WTC11 (cell line): Measurements from ENCODE around the gene HGS. TPM values are rescaled to one million over a fixed set of nuclear protein-coding genes. Genes with fewer than 3 reads are reported as not detected.
"Not testable (repeated sequence)": the region's sequence is repeated elsewhere in the genome, so short reads cannot be mapped to it uniquely, and the experiment has no call there.

Source experiments
- ATAC-seq: fragments of 200-7000 bp; cut with Tn5 transposase; 2 replicates; pipeline ENCODE4 v1.10.0; 2021; ENCODE audit warnings: mild to moderate bottlenecking, moderate library complexity
- CTCF ChIA-PET: fragments of 300-600 bp; sonication (Branson Sonifier 250); formaldehyde crosslinking; loops from one replicate; lab custom pipeline; 2021; ENCODE audit warnings: antibody characterized with exemption; lab: Charles Lee
- POLR2A ChIA-PET: fragments of 350-600 bp; sonication (Branson Sonifier 250); formaldehyde crosslinking; loops from one replicate; lab custom pipeline; 2021; ENCODE audit warnings: antibody characterized with exemption; lab: Charles Lee
- DNase-seq: peaks from one replicate; pipeline ENCODE4 v3.0.0; 2021; ENCODE audit warnings: low spot score
- H3K27ac Mint-ChIP-seq: 2 replicates; pipeline ENCODE4 v1.8.0; 2021; ENCODE audit warnings: mixed read lengths
- H3K27me3 Mint-ChIP-seq: 2 replicates; pipeline ENCODE4 v1.8.0; 2021; ENCODE audit warnings: low read depth, mild to moderate bottlenecking, moderate library complexity, mixed read lengths
- H3K36me3 Mint-ChIP-seq: 2 replicates; pipeline ENCODE4 v1.8.0; 2021; ENCODE audit warnings: mixed read lengths
- H3K4me1 Mint-ChIP-seq: 2 replicates; pipeline ENCODE4 v1.8.0; 2022; ENCODE audit warnings: mixed read lengths
- H3K4me3 Mint-ChIP-seq: 2 replicates; pipeline ENCODE4 v1.8.0; 2021; ENCODE audit warnings: mild to moderate bottlenecking, moderate library complexity, mixed read lengths
- H3K9me3 Mint-ChIP-seq: 2 replicates; pipeline ENCODE4 v1.8.0; 2021; ENCODE audit warnings: mixed read lengths
- ATF3 ChIP-seq: sonication (generic); formaldehyde crosslinking; conservative IDR thresholded peaks from 2 replicates; pipeline ENCODE4 v1.8.1; 2022; ENCODE audit warnings: mild to moderate bottlenecking, missing genetic modification reagents
- CREB1 ChIP-seq: sonication (generic); formaldehyde crosslinking; IDR thresholded peaks from 2 replicates; pipeline ENCODE4 v1.8.0; 2023; ENCODE audit warnings: mild to moderate bottlenecking, missing genetic modification reagents
- E2F4 ChIP-seq: sonication (generic); formaldehyde crosslinking; IDR thresholded peaks from 2 replicates; pipeline ENCODE4 v1.8.1; 2022; ENCODE audit warnings: low read depth, mild to moderate bottlenecking, moderate library complexity, missing genetic modification reagents, borderline replicate concordance
- ESRRA ChIP-seq: sonication (generic); formaldehyde crosslinking; IDR thresholded peaks from 2 replicates; pipeline ENCODE4 v1.8.1; 2022; ENCODE audit warnings: mild to moderate bottlenecking, missing genetic modification reagents, borderline replicate concordance
- ETV6 ChIP-seq: sonication (generic); formaldehyde crosslinking; IDR thresholded peaks from 2 replicates; pipeline ENCODE4 v1.8.1; 2022; ENCODE audit warnings: mild to moderate bottlenecking, missing genetic modification reagents
- IRF1 ChIP-seq: sonication (generic); formaldehyde crosslinking; IDR thresholded peaks from 2 replicates; pipeline ENCODE4 v1.8.0; 2023; ENCODE audit warnings: missing genetic modification reagents
- KAT7 ChIP-seq: sonication (generic); formaldehyde crosslinking; IDR thresholded peaks from 2 replicates; pipeline ENCODE4 v1.8.1; 2023; ENCODE audit warnings: missing genetic modification reagents, mild to moderate bottlenecking, borderline replicate concordance
- NFYB ChIP-seq: sonication (generic); formaldehyde crosslinking; conservative IDR thresholded peaks from 2 replicates; pipeline ENCODE4 v1.8.0; 2022; ENCODE audit warnings: low read depth, missing genetic modification reagents
- NR2C2 ChIP-seq: sonication (generic); formaldehyde crosslinking; IDR thresholded peaks from 2 replicates; pipeline ENCODE4 v1.8.0; 2022; ENCODE audit warnings: mild to moderate bottlenecking, missing genetic modification reagents
- OVOL2 ChIP-seq: fragments of 250-450 bp; sonication (Bioruptor Pico); IDR thresholded peaks from 2 replicates; pipeline ENCODE4 v1.9.0; 2021; ENCODE audit warnings: mild to moderate bottlenecking, borderline replicate concordance
- PRDM15 ChIP-seq: sonication (generic); formaldehyde crosslinking; IDR thresholded peaks from 2 replicates; pipeline ENCODE4 v1.8.0; 2022; ENCODE audit warnings: missing genetic modification reagents
- SP1 ChIP-seq: sonication (generic); formaldehyde crosslinking; conservative IDR thresholded peaks from 2 replicates; pipeline ENCODE4 v1.8.1; 2022; ENCODE audit warnings: missing genetic modification reagents
- TEAD4 ChIP-seq: sonication (generic); formaldehyde crosslinking; IDR thresholded peaks from 2 replicates; pipeline ENCODE4 v1.8.0; 2022; ENCODE audit warnings: mild to moderate bottlenecking, missing genetic modification reagents
- ZNF232 ChIP-seq: sonication (generic); formaldehyde crosslinking; IDR thresholded peaks from 2 replicates; pipeline ENCODE4 v1.8.0; 2022; ENCODE audit warnings: mild to moderate bottlenecking, missing genetic modification reagents
- ZNF317 ChIP-seq: sonication (generic); formaldehyde crosslinking; IDR thresholded peaks from 2 replicates; pipeline ENCODE4 v1.8.1; 2023; ENCODE audit warnings: low read depth, mild to moderate bottlenecking, moderate library complexity, missing genetic modification reagents, borderline replicate concordance
- ZNF671 ChIP-seq: fragments of 250-450 bp; sonication (Bioruptor Pico); IDR thresholded peaks from 2 replicates; pipeline ENCODE4 v1.8.0; 2021; ENCODE audit warnings: mild to moderate bottlenecking
- total RNA-seq: library from RNA; stranded (reverse); gene quantifications from 3 replicates; pipeline ENCODE4 v1.2.3, GENCODE V29; 2021
- TF ChIP-seq, protein P1 (sequence below): sonication (generic); formaldehyde crosslinking; IDR thresholded peaks from 2 replicates; pipeline ENCODE4 v1.8.0; 2022; ENCODE audit warnings: mild to moderate bottlenecking, missing genetic modification reagents

HGS gene
- total RNA-seq, 1 experiment from 2014 or later: 113 TPM

DNA sequence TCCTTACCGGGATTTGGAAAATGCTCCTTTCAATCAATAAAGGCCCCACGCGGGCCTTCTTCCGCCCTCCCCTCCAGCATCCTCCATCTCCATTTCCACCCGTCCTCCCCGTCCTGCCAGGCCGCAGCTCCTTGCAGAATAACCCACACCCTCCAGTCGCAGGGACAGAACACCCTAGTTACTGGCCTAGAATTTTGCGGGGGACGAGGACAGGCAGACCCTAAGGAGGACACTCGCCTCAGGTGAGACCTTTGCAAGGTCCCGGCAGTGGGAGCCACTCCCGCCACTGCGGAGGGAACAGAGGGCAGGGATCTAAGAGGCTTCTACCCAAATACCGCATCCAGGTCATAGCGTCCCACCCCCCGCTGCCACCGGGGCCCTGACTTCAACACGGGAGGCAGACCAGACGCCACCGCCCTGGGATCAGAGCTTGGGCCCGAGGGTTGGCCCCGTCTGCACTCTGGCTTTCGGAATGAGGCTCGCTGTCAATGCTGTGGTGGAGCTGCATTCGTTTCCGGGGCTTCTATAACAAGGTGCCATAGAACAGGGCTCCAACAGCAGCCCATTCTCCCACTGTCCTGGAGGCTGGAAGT lies 55.1 kb downstream of the HGS start:
- no peaks in the 10 kb centered on the region for H3K27me3 Mint-ChIP-seq
- no peak for ATAC-seq
- no peak overlapping the region for H3K27ac Mint-ChIP-seq
- peaks cover 3% of the 10 kb centered on the region; the same call in 1 of the 2 replicates for H3K4me1 Mint-ChIP-seq
- ChIA-PET POLR2A (no interaction called here), CTCF (interaction anchor here (1.0 to 1.5 kb wide), 2 partner anchors 70 to 87 kb away, joined by 3 read pairs; no protein-coding TSS in a partner anchor)
- TF ChIP-seq KAT7 (no peak), SP1 (CRISPR knock-in tag) (no peak), CREB1 (CRISPR knock-in tag) (no peak), E2F4 (CRISPR knock-in tag) (no peak), ZNF671 (CRISPR knock-in tag) (no peak), NFYB (no peak), ETV6 (CRISPR knock-in tag) (no peak), NR2C2 (no peak), ZNF232 (CRISPR knock-in tag) (no peak), ESRRA (CRISPR knock-in tag) (no peak), IRF1 (CRISPR knock-in tag) (no peak), PRDM15 (no peak), ZNF317 (CRISPR knock-in tag) (no peak), OVOL2 (no peak), TEAD4 (CRISPR knock-in tag) (no peak), ATF3 (CRISPR knock-in tag) (no peak)
- TF ChIP-seq, protein P1, sequence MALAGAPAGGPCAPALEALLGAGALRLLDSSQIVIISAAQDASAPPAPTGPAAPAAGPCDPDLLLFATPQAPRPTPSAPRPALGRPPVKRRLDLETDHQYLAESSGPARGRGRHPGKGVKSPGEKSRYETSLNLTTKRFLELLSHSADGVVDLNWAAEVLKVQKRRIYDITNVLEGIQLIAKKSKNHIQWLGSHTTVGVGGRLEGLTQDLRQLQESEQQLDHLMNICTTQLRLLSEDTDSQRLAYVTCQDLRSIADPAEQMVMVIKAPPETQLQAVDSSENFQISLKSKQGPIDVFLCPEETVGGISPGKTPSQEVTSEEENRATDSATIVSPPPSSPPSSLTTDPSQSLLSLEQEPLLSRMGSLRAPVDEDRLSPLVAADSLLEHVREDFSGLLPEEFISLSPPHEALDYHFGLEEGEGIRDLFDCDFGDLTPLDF (CRISPR knock-in tag): no peak
- no peaks in the 10 kb centered on the region for H3K9me3 Mint-ChIP-seq
- DNase-seq: no peak
- H3K4me3 Mint-ChIP-seq: no peak overlapping the region
- H3K36me3 Mint-ChIP-seq: no peaks in the 10 kb centered on the region

GRCh38 chr17:81739593-81739992 lies 55.8 kb downstream of the HGS start:
- H3K9me3 Mint-ChIP-seq, H3K27me3 Mint-ChIP-seq, H3K36me3 Mint-ChIP-seq, DNase-seq, H3K4me1 Mint-ChIP-seq, H3K27ac Mint-ChIP-seq, ATAC-seq, H3K4me3 Mint-ChIP-seq, POLR2A ChIA-PET: not testable (repeated sequence)
- CTCF ChIA-PET: interaction anchor here (1.5 kb wide), 1 partner anchor 86 kb away, joined by 3 read pairs; no protein-coding TSS in a partner anchor
